Thyroid gland (tissue), 4 donors: ENCODE data around the gene OR52J3.

ENCODE experiments used
- POLR2A ChIP-seq, 2 donors: fragments of 450-650 bp; IDR thresholded peaks; one replicate each; pipeline ENCODE4 v1.6.1; 2017; ENCODE audit warnings: antibody characterized with exemption in 2 of 2, mild to moderate bottlenecking in 2 of 2, moderate library complexity in 1 of 2
- TF ChIP-seq, protein P1 (sequence below), 6 experiments: fragments of 200-600 bp in 3 of 6; fragments of 450-650 bp in 3 of 6; sonication (generic) in 3 of 6; IDR thresholded peaks; one replicate each; pipeline ENCODE4 v1.5.1; 2016 to 2019; ENCODE audit warnings: antibody characterized with exemption in 6 of 6, mild to moderate bottlenecking in 2 of 6, inconsistent platforms in 1 of 6, moderate library complexity in 1 of 6

DNA sequence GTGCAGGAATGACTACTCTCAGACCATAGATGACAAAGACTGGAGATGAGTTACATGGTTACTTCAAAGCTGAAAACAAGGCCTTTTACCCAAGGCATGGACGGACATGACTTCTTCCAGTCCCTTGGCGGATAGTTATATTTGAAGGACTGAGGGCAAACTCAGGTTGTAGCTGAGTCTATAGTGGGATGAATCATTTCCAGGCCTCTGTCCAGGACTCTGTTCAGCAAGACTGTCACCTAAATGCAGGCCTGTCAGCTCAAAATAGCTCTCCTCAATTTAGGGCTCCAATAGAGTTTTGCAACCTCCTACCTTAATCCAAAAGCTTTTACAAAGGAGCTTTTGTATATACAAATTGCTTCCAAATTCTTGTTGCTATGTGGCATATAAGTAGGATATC, 24.3 kb upstream of the OR52J3 start:
- TF ChIP-seq, protein P1, sequence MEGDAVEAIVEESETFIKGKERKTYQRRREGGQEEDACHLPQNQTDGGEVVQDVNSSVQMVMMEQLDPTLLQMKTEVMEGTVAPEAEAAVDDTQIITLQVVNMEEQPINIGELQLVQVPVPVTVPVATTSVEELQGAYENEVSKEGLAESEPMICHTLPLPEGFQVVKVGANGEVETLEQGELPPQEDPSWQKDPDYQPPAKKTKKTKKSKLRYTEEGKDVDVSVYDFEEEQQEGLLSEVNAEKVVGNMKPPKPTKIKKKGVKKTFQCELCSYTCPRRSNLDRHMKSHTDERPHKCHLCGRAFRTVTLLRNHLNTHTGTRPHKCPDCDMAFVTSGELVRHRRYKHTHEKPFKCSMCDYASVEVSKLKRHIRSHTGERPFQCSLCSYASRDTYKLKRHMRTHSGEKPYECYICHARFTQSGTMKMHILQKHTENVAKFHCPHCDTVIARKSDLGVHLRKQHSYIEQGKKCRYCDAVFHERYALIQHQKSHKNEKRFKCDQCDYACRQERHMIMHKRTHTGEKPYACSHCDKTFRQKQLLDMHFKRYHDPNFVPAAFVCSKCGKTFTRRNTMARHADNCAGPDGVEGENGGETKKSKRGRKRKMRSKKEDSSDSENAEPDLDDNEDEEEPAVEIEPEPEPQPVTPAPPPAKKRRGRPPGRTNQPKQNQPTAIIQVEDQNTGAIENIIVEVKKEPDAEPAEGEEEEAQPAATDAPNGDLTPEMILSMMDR (IDR thresholded peaks at IDR 0.05), result no peak
- TF ChIP-seq POLR2A (IDR thresholded peaks at IDR 0.05), result no peak
